Measurements from ENCODE around the gene EDDM3A. TPM values are rescaled to one million over a fixed set of nuclear protein-coding genes. Genes with fewer than 3 reads are reported as not detected.
A peak's percentile ranks its signal among the peaks of the same experiment; 100 is the strongest.
"Not testable (repeated sequence)": the region's sequence is repeated elsewhere in the genome, so short reads cannot be mapped to it uniquely, and the experiment has no call there.

The EDDM3A gene, protein sequence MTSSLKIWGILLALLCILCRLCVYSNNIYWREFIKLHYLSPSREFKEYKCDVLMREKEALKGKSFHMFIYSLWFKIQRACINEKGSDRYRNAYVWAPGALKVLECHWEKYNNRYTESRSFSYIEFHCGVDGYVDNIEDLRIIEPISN
- total RNA-seq = not detected

DNA sequence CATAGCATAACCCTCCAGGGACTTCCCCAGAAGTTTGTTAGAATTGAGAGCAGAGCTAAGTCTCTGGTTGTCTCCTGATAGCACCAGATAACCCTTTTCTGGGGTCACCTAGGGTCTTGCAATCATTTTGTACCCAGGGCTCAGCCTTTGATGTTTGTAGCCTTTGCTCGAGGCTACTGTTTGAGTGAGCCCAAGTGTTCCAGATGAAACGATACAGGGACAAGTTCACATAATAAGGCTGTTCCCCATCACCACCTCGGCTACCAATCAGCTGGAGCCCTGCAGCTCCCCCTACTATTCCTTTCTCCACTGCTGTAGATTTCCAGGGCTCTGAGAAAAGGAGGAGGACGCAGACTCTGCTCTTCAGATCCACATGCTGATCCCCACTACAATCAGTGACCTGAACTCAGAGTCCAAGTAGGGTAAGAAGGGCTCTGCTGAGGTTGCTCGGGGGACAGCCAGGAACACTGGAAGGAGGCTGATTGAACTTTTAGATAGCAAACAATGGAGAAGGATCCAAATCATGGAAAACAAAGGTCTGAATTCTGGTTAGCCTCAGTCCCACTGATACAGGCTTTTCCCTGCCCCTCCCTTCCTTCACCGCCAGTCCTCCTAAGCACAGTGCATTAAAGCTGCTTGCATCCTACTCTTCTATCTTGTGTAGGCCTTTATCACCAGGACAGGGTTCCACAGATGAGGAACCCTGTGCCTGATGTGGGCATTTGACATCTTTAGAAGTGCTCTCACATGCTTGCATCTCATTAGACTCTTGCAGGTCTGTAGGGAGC, at the start of gene EDDM3A:
TSS of gene EDDM3A (plus strand) at position 317 of the 788 bp plus-strand sequence. CDS start 1,694 bp downstream, outside the sequence.
- ATAC-seq (no peak), DNase-seq (ENCODE audit: low spot score) (no peak)

DNA sequence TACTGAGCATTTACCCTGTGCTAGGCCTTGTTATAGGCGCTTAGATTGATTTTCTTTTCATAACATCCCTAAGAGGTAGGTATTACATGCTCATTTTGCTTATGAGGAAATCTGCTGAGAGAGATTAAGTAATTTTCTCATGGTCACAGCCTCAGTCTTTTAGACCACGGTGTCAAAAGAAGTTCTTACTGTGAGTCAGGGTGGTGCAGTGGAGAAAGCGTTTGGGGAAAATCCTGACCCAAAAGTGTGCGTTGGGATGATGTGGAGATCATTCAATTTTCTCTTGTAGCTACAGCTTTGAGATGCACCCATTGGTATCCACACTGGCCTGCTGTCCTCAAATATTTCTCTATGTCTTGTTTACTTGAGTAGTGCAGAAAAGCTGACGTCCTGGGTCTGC, 48.9 kb upstream of the EDDM3A start:
- DNase-seq (ENCODE audit: low spot score) = no peak
- no peak for ATAC-seq

DNA sequence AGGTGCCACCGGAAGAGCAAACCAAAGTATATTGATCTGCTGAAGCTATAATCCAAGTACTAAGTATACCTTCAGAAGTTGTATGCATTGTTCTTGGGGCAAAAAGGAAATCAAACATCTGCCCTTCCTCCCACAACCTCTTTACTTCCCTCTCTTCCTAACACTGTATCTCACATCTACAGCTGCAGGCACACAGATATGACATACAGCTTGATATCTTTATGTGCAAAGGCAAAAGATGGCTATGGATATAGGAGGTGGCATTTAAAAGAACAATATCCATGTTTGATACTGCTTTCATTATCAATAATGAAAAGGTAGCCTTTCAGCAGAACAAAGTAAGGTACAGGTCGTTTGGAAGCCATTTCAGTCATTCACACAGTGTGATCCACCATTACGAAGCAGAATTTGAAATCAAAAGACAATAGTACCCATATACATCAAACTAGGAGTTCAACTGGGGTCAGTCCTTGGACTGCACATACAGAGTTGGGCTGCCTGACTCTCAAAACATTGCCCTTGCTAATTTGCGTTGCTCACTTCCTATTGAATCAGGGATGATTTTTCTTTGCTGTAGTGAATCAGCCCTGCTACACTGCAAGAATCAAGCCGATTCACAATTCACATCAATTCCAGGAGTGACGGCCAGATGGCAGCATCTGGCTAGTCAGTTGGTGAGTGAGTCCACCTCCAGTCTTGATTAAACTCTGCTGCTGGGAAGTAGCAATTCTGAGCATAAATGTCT, 48.2 kb upstream of the EDDM3A start:
- no peak for DNase-seq (ENCODE audit: low spot score)
- peak; percentile 77 for ATAC-seq

DNA sequence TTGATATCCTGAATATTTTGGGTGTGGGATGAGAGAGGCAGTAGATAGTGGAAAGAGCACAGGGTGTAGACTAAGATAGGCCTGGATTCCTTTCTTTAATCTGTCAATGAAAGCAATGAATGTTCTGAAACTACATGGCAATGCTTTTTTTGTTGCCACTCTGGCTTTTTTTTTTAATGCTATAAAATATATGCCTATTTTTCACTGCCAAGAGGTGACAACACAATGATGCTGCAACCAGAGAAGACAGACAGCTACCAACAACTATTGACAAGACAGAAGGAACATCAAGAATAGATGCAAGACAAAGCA, 47.7 kb upstream of the EDDM3A start:
- DNase-seq (ENCODE audit: low spot score) (no peak), ATAC-seq (no peak)

DNA sequence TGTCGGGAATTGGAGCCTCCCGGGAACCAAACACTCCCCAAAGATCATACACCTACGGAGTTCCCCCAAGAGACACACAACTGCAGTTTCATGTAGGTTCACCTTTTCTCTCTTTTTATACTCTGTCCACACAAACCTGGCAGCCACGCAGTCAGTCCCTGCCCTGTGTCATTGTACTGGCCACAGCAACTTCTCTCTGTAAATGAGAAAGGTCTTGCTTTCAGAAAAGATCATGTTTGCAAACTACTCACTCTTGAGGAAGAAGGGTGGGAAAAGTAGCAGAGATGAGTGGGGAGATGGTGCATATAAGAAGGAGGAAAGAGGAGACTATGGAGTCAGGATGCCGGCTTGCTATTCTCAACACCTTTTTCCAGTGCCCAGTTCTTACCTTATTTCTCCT, 46.8 kb upstream of the EDDM3A start:
- DNase-seq (ENCODE audit: low spot score) (no peak), ATAC-seq (no peak)

DNA sequence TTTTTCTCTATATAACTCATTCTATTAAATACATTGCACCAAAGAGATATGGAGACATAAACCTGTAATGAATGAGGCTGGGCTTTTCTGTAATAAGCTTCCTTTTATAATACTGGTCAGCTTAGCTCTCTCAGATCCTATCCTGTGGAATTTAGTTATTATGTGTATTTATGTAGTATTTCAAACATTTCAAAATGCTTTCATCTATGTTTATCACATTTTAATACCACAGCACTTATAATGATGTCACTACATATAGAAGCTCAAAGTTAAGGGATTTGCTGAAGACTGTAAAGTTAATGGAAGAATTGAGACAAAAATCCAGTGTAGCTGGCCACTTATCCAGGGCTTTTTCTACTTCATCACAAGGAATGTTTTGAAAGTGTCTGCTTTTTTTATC, 45.8 kb upstream of the EDDM3A start:
- no peak for DNase-seq (ENCODE audit: low spot score)
- no peak for ATAC-seq

DNA sequence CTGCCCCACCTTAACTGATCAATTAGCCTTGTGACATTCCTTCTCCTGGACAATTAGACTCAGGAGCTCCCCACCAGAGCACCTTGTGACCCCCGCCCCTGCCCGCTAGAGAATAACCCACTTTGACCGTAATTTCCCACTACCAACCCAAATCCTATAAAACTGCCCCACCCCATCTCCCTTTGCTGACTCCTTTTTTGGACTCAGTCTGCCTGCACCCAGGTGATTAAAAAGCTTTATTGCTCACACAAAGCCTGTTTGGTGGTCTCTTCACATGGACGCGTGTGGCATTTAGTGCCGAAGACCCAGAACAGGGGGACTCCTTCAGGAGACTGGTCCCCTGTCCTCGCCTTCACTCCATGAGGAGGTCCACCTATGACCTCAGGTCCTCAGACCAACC, 44.7 kb upstream of the EDDM3A start:
- ATAC-seq; DNase-seq (ENCODE audit: low spot score): not testable (repeated sequence)

DNA sequence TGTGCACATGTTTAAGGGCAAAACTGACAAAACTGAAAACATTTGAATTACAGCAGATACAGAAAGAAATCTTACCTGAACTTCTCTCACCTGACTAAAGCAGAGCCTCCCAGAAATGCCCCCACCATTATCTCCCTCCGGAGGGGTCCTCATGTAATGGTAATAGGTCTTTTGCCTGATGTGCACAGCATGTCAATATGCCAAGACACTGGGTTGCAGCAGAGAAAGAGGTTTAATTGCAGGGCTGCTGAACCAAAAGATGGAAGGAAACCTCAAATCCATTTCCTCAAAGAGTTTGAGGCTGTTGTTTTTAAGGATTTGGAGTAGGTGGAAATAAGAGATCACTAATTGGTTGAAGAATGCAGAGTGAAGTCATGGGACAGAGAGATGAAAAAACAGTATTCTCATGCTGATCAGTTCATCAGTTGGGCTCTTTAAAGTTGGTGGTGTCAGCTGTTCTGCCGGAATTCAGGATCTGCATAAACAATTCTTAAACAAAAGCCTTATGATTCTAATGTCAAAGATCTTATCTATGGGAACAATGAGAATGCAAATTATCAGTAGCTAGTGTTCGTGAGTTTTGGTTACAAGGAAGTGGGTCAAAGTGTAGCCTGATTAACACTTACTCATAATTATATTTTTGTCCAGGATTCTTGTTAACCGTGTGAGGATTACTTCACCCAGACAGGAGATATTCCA, 38.9 kb upstream of the EDDM3A start:
- ATAC-seq = no peak
- no peak for DNase-seq (ENCODE audit: low spot score)

DNA sequence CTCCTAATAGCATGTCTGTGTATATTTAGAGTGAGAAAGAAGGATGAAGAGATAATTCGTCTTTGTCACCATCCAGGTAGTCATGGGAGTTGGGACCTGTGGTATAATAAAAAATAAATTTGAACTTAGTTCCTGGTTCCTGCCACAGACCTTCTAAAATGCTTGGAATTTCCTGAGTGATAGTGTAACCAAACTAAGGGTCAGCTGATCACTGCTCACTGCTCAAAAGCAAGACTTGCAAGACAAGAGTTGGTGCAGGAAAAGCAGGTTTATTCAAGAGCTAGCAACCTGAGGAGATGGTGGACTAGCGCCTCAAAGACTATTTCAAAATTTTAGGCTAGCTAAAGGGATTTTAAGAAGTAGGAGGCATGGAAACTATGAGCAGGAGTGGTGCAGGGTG, 38.1 kb upstream of the EDDM3A start:
- ATAC-seq (no peak), DNase-seq (ENCODE audit: low spot score) (no peak)

DNA sequence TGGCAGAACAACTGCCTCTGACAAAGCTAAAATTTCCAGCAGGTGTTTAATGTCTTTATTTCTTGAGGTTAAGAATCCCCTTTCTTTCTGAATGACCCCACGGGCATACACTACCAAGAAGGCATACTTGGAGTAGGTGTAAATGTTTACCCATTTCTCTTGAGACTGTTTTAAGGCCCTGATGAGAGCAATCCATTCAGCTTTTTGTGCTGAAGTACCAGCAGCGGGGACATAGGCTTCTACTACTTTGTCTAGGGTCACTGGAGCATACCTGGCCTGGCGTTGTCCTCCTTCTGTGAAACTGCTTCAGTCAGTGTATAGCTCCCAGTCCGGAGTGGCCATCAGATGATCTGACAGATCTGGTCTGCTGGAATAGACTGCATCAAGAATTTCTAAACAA, 34.4 kb upstream of the EDDM3A start:
- ATAC-seq = no peak
- no peak for DNase-seq (ENCODE audit: low spot score)

DNA sequence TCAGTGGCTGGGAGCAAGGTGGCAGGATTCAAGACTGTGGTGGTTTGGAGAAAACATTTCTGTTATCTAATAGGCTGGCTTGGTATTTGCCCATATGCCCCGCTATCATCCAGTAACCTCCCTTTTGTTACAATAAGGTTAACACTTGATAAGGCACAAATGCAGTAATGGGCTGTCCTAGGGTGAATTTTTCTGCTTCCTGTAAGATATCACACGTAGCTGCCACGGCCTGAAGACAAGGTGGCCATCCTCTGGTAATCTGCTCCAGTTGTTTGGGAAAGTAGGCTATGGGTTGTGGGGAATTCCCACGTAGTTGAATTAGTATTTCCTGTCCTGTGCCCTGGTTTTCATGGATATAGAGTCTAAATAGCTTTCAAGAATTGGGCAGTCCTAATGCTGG, 34.0 kb upstream of the EDDM3A start:
- no peak for DNase-seq (ENCODE audit: low spot score)
- no peak for ATAC-seq

DNA sequence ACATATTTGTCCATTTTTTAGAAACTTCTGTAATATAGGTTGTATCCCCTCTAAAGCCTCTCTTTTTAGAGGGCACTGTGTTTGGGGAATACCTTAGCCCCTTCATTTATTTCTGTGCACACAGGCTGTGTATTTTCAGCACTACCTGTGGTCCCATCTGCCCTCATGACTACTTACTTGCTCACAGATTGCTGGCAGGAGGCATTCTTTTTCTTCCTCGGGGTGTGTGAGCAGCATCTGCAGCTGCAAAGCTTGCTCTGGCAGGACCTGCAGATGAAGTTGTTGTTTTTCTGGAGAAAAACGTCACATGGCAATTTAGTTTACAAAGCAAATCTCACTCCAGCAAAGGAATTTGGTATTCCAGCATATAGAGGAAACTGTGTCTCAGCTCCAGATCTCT, 32.8 kb upstream of the EDDM3A start:
- ATAC-seq (no peak), DNase-seq (ENCODE audit: low spot score) (no peak)

DNA sequence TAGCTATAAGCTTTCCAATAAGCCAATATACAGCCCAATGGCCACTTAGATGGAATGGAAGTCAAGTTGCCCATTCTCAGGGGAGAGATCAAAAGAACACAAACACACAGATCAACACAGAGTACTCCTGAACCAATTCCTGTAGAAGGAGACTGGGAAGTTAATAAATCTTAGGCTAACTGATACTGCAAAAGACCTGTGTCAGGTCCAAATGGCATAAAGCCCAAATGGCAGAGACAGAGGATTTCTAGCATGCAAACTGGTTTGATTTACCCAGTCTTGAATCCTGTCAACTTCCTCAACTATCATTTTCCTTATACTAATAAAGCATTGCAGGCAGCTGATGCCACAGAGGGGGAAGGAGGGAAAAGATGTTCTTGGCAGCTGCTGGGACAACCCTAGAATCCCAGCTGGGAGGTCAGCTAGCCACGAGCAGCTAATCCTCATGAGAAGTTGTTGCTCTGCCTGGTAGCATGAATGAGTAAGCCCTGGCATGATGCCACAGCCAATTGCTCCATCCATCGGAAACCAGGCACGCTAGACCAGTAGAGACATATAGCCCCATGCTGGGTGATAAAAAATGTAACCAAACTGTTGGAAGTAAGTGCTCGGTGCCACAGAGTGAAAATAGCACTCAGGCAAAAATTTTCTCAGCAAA, 31.0 kb upstream of the EDDM3A start:
- peak; percentile 53 for ATAC-seq
- DNase-seq (ENCODE audit: low spot score) = peak; percentile 60

DNA sequence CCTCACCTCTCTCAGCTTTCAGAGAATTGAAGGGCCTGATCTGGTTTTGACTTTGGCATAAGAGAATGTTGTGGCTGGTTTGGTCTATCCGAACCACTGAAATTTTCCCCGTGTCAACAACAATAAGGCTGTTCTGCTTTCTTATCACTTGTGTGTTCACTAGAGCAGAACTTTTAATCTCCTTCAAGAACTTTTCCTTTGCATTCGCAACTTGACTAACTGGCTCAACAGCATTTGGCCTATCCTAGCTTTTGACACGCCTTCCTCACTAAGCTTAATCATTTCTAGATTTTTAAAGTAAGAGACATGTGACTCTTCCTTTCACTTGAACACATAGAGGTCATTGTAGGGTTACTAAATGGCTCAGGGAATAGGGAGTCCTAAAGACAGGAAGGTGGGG, 25.9 kb upstream of the EDDM3A start:
- DNase-seq (ENCODE audit: low spot score) (no peak), ATAC-seq (no peak)

DNA sequence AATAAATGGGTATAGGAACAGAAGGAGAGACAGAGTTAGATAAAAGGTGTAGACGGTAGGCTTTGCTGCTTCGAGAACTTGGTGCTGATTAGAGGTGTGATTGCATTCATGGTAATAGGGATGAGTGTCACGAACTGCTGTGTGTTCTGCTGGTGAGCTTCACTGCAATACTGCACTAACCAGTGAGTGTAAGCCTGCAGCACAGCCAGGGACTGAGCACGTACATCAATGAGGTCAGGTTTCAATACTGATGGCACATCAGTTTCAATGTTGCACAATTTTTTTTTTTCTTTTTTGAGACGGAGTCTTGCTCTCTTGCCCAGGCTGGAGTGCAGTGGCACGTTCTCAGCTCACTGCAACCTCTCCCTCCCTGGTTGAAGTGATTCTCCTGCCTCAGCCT, 24.9 kb upstream of the EDDM3A start:
- DNase-seq (ENCODE audit: low spot score) (no peak), ATAC-seq (no peak)

DNA sequence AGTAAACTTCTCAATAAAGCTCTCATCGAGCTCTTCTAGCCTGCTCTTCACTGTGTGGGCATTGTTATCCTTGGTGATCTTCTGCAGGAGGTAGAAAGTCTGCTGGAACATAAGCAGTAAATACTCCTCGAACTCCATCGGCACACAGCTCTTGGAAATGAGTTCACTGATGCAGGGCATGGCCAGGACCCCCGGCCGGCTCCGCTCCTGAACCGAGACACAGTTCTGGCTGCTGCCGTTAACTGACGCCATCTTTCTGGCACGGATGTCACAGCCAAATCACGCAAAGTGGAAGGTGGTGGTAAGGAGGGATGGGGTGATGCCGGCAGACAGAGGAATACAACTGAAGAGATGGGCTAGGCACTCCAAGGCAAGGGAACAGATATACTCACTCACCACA, 23.7 kb upstream of the EDDM3A start:
- DNase-seq (ENCODE audit: low spot score) (no peak), ATAC-seq (no peak)

DNA sequence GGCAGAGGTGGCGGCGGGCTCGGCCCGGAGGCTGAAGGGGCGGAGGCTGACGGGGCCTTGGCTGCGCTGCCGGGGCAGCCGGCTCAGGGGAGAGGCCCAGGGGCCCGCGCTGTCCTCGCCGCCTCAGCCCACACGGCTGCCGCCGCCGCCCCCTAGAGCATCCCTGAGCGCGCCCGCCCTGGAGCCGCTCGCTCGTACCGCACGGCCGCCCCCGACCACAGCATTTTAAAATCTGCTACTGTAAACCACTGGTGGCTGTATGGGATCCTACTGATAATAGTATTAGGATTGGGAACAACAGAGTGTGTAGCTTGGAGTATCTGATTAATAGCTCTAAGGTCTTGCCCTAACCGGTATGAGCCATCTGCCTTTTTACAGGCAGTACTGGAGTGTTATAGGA, 22.2 kb upstream of the EDDM3A start:
- no peak for DNase-seq (ENCODE audit: low spot score)
- no peak for ATAC-seq

DNA sequence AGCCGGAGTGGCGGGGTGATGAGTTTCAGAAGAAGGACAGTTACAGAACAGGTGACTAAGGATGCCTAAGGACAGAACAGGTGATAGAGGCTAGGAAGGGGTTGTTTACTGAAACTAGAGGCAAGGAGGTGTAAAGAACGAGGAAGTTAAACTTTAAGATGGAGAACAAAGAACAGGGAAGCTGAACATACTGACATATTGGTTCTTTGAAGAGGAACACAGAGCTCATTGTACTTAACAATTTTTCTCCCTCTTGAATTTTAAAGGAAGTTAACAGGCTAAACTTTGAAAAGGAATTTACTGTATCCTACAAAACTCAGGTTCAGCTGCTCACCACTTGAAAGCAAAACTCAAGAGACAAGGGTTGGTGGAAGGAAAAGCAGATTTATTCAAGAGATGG, 19.6 kb upstream of the EDDM3A start:
- not testable (repeated sequence) for DNase-seq (ENCODE audit: low spot score); ATAC-seq

DNA sequence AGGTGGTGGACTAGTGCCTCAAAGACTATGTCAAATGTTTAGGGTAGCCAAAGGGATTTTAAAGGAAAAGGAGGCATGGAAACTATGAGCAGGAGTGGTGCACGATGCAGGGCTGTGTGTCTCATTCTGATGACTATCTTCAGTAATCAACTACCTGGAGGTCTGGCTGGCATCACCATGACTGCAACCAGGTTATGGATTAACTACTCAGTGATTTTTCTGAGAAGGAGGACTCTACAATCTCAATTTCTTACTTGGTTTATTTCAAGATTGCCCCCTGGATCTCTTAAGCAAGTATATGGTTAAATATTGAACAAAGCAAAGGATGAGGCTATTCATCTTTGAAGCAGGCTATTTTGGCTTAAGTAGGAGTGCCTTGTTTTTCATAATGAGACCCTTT, 19.2 kb upstream of the EDDM3A start:
- ATAC-seq (no peak), DNase-seq (ENCODE audit: low spot score) (no peak)

DNA sequence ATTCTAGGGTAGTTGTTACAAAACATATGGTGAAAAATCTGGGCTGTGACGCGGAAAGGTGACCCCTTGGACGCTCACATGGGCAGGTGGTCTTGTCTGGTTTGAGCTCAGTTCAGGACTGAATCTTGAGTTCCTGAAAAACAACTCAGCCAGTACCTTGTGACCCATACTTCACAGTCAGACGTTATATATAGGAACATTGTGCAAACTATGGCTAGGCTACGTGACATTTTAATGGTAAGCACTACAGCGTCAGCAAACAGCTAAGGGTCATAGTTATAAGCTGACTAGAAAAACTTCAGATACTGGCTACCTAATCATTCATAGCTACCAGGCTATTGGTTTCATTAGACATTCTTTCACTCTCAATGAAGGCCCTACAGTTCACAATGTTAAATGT, 14.8 kb upstream of the EDDM3A start:
- DNase-seq (ENCODE audit: low spot score) (no peak), ATAC-seq (no peak)

DNA sequence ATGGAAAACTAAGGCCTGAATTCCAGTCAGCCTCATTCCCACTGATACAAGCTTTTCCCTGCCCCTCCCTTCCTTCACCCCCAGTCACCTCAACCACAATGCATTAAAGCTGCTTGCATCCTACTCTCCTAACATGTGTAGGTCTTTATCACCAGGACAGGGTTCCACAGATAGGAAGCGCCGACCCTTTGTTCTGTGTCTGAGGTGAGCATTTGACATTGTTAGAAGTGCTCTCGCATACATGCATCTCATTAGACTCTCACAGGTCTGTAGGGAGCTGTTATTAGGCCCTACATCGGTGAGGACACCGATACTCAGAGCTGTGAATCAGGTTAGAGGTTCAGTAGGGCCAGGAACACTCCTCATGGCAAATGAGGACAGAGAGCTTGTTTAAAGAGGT, 13.2 kb upstream of the EDDM3A start:
- ATAC-seq = no peak
- DNase-seq (ENCODE audit: low spot score) = no peak
